Hindlimb muscle (tissue), 1 donor: ENCODE data around the gene COX19. TPM values are rescaled to one million over a fixed set of nuclear protein-coding genes. Genes with fewer than 3 reads are reported as not detected.
"Not testable (repeated sequence)": the region's sequence is repeated elsewhere in the genome, so short reads cannot be mapped to it uniquely, and the experiment has no call there.

Experiments
- DNase-seq: peaks from one replicate; pipeline ENCODE4 v3.0.0-alpha.2; 2013
- polyA plus RNA-seq: library from polyadenylated mRNA; unstranded; fragments of 120-200 nt; gene quantifications from one replicate; pipeline ENCODE4 v1.2.1, GENCODE V29; 2013; ENCODE audit not compliant: insufficient read length

Gene COX19
- polyA plus RNA-seq, 1 donor, result 13.1 TPM

DNA sequence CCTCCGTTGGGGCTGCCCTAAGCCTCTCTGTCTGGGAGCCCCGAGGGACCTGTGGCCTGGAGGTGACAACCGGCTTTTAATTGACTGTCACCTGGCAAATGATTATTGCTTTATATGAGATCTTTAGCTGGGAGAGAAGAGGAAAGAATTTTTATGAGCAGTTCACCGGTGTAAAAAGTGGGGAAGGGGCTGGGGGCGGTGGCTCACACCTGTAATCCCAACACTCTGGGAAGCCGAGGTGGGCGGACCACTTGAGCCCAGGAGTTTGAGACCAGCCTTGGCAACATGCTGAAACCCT is 2.6 kb upstream of the COX19 start:
- no peak for DNase-seq

DNA sequence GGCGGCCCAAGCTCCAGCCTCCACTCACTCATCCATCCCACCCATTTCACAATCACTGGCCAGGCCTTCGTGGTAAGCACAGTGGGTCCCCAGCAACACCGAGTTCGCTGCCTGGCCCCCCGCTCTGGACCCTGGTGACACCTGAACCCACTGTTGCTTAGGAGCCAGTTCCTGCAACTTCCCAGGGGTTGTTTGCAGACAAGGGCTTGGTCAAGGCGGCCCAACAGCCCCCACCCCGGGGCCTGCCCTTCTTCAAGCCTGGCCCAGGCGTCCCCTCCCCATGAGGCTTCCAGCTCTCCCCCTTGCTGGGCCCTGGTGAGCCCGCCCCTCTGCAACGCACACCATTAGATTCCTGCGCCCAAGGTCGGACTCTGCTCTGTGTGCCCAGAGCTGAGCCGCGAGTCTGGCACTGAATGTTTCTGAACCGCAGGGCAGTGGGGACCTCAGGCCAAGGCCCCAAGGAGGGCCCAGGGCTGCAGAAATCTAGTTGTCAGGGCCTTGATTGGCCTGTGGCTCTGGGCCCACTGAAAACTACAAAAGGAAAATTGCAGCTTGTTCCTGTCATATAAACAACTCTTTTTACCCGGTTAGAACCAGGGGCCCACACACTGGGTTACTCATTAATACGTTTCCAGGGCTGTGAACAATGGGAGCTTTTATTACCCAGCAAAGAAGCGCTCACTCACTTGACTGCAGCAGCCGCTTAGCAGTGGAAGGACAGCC is 2.1 kb upstream of the COX19 start:
- DNase-seq, result no peak

DNA sequence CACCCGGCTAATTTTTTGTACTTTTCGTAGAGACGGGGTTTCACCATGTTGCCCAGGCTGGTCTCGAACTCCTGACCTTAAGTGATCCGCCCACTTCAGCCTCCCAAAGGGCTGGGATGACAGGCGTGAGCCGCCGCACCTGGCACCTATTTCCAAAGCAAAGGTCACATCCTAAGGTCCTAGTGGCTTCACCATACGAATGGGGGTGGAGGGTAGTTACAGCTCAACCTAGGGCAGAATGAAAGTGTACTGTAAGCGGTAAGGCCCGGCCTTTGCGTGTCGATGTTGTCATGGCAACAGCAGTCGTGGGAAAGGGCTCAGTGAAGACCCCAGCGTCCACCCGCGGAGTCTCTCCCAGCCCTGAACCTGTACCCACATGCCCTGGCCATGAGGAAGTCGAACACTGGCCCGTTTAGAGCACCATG is 1.6 kb upstream of the COX19 start:
- no peak for DNase-seq

- DNase-seq, result no peak
These were observed 539 bp upstream of the COX19 start for GRCh38 chr7:975702-976473.

GRCh38 chr7:974172-974571 is 1.2 kb downstream of the COX19 start:
- no peak for DNase-seq

- no peak for DNase-seq
These were observed 2.0 kb downstream of the COX19 start for GRCh38 chr7:973312-973711.

GRCh38 chr7:972676-973309 is 2.6 kb downstream of the COX19 start:
- DNase-seq, result no peak

DNA sequence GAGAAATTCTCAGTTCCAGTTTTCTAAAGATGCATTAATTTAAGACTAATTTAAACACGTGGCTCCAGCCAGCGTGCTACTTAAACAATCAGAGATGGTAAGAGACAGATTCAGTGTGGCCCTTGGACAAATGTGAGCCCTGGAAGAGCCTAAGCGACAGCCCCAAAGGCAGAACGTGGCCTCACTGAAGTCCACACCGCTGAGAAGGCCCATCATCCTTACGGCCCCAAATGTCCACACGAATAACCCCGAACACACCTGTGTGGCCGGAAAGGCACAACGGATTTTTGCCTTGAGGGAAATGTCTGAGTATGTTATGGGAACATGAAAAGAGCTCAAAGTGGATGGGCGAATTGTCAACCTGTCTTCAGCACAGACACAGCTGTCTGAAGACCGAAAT is 3.2 kb downstream of the COX19 start:
- DNase-seq, result no peak

GRCh38 chr7:970744-971143 is 4.6 kb downstream of the COX19 start:
- no peak for DNase-seq

DNA sequence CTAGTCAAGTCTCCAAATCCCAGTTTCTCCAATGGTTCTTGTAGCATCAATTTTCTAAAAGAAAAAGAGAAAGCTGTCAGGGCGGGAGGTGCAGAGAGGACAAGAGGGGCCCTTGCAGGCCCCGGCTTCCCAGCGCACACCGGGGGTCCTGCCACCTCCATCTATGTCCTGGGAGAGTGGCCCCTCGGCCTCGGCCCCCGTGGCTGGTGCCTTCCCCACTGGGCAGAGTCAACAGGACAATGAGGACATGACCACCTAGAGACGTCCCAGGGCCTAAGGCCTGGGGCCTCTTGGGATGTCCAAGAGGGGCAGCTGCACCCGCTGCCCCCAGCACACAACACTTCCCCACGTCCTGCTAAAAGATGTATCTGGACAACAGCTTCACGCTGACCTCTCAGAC is 5.9 kb downstream of the COX19 start:
- DNase-seq, result no peak

- DNase-seq, result no peak
These were observed 6.9 kb downstream of the COX19 start for GRCh38 chr7:968205-969105.

- DNase-seq, result no peak
These were observed 7.8 kb downstream of the COX19 start for GRCh38 chr7:967361-968082.

- no peak for DNase-seq
These were observed 8.9 kb downstream of the COX19 start for GRCh38 chr7:966291-967069.

- peak; percentile 70 for DNase-seq
These were observed 10.7 kb downstream of the COX19 start for GRCh38 chr7:964401-965231.

- DNase-seq, result no peak
These were observed 11.9 kb downstream of the COX19 start for GRCh38 chr7:963236-964078.

DNA sequence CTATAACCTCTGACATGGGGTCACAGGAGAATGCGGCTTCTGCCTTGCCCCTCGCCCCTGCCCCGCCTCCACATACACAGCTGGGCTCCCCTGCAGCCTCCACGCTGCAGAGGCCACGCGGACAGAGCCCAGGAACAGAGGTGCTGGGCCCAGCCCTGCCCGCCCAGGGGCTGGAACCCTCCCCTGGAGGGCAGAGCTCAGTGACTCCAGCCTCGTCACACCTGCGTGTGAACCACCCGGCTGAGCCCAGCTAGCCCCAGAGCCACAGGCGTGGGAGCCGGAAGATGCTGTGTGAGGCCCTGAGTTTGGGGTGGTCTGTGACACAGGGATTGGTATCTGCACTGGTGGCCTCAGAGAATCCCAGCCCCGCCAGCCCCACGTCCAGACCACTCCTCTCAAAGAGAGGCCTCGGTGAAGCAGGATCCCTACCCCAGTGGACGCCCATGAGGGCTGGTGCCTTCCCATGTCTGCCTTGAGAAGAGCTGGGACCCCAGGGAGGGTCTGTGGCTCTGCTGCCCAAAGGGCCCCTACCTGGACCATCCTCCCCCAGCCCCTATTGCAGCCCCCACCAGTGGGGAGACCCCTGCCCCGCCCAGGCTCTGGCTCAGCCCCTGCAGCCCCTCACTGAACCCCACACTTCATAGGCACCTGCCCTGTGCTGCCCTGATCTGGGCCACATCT is 12.8 kb downstream of the COX19 start:
- no peak for DNase-seq

DNA sequence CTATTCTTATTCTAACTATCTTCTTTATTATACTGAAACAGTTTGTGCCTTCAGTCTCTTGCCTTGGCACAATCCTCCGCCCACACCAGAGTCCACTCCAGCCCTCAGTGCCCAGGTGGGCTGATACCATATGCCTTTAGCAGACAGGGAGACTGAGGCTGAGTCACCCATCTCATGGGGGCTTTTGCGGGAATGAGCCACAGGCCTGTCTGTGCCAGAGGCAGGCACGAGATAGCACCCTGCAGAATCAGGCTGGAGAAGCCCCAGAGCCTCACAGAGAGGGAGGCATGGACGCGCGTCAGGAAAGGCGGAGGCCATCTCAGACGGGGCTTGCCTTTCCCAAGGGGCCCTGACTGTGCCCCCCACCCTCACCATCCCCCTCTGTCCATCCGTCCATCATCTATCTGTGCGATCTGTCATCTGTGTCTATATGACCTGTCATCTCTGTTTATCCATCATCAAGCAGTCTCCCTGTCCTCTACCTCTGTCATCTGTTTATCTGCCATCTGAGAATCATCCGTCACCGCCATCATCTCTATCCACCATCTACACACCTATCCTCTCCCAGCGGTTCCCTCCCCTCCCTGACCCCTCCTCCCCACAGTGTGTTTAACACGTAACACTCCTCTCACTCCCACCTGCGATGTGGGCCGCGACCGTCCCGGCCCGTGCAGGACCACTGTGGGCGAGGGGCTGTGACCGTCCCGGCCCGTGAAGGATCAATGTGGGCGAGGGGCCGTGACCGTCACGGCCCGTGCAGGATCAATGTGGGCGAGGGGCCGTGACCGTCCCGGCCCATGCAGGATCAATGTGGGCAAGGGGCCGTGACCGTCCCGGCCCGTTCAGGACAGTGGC is 13.6 kb downstream of the COX19 start:
- no peak for DNase-seq

- DNase-seq, result not testable (repeated sequence)
These were observed 14.4 kb downstream of the COX19 start for GRCh38 chr7:960972-961371.
